Activated CD8-positive, alpha-beta memory T cell treated with anti-CD3 and anti-CD28 coated beads, Interleukin-2, amount 50 U/mL, for 24 hours (primary cell): ENCODE measurements around the gene RASAL1.
"Not testable (repeated sequence)": the region's sequence is repeated elsewhere in the genome, so short reads cannot be mapped to it uniquely, and the experiment has no call there.

Experiments used
- DNase-seq: peaks from one replicate; pipeline ENCODE4 v3.0.0-alpha.2; 2020; ENCODE audit errors: extremely low read depth

RASAL1 gene

GRCh38 chr12:113161415-113162016 lies 26.0 kb upstream of the RASAL1 start:
- no peak for DNase-seq

DNA sequence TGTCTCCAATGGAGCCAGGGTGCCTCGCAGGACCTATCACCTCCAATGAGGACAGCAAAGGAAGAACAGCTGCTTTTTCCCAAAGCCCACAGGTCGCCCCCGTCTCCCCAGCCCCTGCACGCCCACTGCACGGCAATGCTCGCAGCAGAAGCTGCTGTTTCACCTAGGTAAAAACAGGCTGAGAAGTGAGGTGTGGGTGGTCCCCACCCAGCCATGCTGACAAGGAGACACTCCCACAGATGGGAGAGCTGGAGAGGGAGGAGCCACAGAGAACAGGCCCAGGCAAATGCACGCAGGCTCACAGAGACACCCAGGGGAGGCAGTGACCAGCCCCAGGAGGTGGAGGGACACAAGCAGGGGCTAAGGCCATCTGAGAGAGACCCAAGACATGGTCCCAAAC lies 24.4 kb upstream of the RASAL1 start:
- no peak for DNase-seq

DNA sequence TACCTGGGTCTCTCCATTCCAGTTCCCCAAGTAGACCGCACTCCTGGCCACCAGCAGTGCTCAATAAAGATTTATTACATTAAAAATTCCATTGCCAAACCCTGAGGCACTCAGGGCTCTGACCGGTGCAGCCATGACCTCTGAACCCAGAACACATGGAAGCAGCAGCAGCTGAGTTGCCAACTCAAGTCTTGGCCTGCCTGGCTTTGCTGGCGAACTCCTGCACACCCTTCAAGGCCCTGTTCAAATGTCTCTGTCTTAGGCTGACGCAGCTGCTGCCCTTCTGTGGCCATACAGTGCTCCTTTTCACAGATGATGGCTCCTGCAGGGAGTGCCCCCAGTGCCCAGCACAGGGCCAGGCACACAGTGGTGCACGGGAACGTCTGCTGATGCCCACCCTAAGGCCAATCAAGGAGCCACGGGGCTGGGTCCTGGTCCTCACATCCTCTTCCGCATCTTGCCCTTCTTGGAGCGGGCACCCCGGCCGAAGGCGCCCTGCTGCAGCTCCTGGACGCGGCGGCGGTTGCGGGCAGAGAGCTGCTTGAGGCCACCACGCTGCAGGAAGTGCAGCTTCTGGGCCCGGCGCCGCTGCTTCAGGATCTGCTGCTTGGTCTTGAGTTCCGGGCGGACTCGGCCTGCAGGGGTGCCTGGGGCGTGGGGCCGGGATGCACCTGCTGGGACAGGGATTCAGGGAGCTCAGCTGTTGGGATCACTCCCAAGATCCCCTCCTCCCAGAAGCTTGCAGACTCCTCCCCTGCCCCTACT lies 23.1 kb upstream of the RASAL1 start:
- DNase-seq, result no peak

GRCh38 chr12:113157218-113157859 lies 21.8 kb upstream of the RASAL1 start:
- no peak for DNase-seq

DNA sequence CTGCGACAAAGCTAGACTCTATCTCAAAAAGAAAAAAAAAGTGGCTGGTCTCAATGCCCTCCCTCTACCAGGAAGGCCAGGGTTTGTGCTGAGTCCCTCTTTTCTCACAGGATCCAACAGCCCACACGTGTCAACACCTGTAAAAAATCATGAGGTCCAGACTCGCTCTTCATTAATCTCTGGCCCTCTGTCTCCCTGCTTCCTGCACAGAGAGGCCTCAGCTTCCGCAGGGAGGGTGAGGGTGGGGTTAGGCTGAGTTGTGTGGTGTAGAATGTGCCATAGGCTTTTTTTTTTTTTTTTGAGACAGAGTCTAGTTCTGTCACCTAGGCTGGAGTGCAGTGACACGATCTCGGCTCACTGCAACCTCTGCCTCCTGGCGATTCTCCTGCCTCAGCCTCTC lies 20.1 kb upstream of the RASAL1 start:
- DNase-seq, result no peak

DNA sequence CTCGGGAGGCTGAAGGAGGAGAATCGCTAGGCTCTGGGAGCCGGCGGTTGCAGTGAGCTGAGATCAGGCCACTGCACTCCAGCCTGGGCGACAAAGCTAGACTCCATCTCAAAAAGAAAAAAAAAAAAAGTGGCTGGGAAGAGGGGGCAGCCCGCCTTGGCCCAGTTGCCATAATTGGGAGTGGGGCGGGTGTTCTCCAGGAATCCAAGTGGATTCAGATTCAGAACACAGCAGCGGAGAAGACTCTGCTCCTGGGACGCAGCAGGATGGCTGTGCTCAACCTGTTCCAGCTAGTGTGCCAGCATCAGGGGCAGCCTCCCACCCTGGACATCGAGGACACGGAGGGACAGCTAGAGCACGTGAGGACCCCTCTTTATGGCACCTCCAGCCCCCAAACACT lies 19.5 kb upstream of the RASAL1 start:
- no peak for DNase-seq

- DNase-seq, result no peak
Observed at GRCh38 chr12:113154351-113154973, 18.9 kb upstream of the RASAL1 start.

DNA sequence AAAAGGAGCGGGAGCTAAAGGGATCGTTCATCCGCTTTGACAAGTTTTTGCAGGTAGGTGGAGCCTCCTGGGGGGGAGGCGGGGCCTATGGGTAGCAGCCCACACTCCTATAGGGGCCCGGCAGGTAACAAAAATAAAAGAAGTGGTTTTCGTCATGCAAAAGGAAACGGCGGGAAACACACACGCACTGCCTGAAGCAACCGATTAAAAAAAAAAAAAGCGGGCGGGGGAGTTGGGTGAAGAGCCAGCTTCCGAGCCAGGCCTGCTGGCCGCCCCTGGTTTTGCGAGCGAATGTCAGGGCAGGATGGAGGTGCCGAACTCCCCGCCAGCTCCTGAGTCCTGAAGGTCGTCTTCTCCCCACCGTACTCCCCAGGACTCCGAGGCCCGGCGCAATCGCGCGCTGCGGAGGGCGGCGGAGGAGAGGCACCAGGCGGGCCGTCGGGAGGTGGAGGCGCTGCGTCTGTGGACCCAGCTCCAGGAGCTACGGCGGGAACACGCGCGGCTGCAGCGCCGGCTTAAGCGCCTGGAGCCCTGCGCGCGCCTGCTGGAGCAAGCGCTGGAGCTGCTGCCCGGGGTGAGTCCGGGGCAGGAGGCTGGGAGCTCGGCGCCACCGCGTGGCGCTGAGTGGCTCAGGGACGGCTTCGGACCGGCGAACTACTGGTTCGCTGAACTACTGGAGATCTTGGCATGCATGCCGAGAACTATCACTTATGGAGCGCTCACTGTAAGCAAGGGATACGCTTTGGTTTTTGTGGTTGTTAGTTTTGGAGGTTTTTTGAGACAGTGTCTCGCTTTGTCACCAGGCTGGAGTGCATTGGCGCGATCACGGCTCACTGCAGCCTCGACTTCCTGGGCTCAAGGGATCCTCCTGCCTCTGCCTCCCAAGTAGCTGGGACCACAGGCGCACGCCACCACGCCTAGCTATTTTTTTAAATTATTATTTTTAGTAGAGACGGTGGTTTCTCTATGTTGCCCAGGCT lies 17.6 kb upstream of the RASAL1 start:
- no peak for DNase-seq

- no peak for DNase-seq
Observed at GRCh38 chr12:113152196-113152834, 16.8 kb upstream of the RASAL1 start.

- DNase-seq, result no peak
Observed at GRCh38 chr12:113151655-113152054, 16.1 kb upstream of the RASAL1 start.

DNA sequence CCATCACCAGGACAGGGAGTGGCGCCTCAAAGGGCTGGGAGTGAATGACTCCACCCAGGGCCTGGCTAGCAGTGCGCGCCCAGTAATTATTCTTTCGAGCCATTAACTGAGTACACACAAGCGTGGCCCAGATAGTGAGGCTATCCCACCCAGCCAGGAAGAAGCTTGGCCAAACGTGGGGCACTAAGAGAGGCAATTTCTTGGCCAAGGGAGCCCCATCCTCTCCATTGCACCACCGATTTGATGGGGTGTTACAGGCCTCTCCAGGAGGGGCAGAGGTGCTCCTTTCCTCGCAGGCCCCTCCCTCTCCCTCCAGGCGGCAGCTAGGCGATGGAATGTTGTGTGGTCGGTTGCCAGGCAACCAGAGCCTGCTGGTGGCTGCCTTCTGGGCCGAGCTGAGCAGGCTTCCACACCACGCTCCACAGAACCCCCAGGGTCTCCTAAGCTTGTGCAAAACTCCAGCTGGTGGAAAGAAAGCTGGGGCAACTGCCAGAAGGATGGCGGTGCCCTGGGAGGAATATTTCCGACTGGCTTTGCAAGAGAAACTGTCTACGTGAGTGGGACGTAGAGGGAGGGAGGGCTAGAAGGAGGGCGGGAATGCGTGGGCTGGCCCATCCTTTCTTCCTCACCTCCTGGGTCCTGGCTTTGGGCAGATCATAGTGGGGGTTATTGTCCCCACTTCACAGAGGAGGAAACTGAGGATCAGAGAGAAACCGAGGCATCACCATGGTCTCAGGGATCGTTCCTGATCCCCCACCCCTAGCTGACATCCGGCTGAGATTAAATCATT lies 14.0 kb upstream of the RASAL1 start, which contains the start of gene CFAP73:
Gene CFAP73, plus strand, starts transcription at position 364 of the 790 bp plus-strand sequence. Its CDS starts 134 bp downstream, at position 498.
- DNase-seq, result no peak

GRCh38 chr12:113146999-113147398 lies 11.4 kb upstream of the RASAL1 start:
- DNase-seq, result no peak

- no peak for DNase-seq
Observed at GRCh38 chr12:113145720-113146551, 10.4 kb upstream of the RASAL1 start.

- no peak for DNase-seq
Observed at GRCh38 chr12:113144806-113145205, 9.2 kb upstream of the RASAL1 start.

DNA sequence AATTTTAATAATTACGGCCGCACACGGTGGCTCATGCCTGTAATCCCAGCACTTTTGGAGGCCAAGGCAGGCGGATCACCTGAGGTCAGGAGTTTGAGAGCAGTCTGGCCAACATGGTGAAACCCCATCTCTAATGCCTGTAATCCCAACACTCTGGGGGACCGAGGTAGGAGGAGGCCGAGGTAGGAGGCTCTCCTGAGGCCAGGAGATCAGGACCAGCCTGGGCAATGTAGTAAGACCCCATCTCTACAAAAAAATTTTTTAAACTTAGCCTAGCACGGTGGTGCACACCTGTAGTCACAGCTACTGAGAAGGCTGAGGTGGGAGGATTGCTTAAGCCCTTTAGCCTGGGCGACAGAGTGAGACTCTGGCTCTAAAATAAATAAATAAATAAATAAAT lies 8.4 kb upstream of the RASAL1 start:
- no peak for DNase-seq

DNA sequence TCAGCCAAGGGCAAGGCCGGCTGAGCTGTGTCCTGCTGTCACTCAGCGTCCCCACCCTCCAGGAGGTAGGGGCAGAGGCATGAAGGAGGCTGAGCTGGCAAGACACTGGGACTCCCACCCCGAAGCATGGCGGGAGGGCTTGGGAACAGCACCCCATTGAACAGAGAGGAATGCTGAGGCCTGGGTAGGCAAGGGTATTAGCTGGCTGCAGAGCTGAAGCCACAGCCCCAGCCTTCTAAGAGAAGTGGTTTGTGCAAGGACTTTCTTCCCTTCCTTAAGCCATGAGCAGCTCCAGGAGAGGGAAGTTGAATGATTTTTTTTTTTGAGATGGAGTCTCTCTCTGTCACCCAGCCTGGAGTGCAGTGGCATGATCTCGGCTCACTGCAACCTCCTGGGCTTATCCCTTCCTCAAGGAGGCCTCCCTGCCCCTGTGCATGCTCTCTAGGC lies 7.3 kb upstream of the RASAL1 start:
- DNase-seq, result no peak

DNA sequence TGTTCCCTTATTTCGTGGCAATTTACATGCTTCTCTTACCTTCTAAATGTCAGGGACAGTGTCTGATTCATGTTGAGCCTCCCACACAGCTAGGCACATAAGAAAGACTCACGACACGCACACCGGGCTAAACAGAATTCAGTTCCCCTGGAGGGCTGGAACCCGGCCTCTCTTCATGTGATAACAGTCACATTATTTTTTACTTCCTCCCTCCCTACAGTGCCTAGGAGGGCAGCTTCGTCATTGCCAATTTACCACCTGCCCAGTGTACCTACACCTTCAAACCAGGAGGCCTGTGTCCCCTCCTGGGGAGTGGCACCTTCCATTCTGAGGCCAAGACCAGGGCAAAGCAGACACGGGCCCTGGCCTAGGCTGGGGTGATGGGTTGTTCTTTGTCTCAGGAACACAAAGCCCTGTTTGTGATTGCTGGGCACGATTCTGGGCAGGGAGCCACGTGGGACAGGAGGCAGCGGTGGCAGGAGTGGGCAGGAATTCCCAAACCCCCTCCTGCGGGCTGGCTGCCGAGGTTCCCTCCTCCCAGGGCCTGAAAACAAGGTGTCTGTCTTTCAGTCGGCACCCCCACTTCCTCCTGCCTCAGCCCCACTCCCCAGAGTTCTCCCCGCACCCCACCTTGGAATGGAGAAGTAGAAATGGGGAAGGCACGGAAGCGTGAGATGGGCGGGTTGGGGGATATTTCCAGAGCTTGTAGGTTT lies 6.8 kb upstream of the RASAL1 start:
- DNase-seq, result no peak

- not testable (repeated sequence) for DNase-seq
Observed at GRCh38 chr12:113141716-113142115, 6.2 kb upstream of the RASAL1 start.
